ENCODE data around the gene NOXA1. TPM values are rescaled to one million over a fixed set of nuclear protein-coding genes. Genes with fewer than 3 reads are reported as not detected.

NOXA1 gene
- total and polyA plus RNA-seq, 2 donors (not counting 1 experiment from before 2014, with no cell fraction given), result 0.08 to 0.66 TPM

GRCh38 chr9:137428311-137428630 lies 5.1 kb downstream of the NOXA1 start:
- no peak overlapping the region for H2AFZ ChIP-seq (ENCODE audit: low read length)
- no peaks in the 10 kb centered on the region for H4K20me1 ChIP-seq (ENCODE audit: control insufficient read depth, extremely low read depth, insufficient read depth, low read length)
- H3K36me3 ChIP-seq (ENCODE audit: control insufficient read depth, insufficient read depth, low read length), result no peaks in the 10 kb centered on the region
- H3K27ac ChIP-seq (ENCODE audit: insufficient read depth, low read length), result no peak overlapping the region
- no peak overlapping the region for H3K4me3 ChIP-seq (replicated peaks in 1 of 4; ENCODE audit: control extremely low read depth in 1 of 4, insufficient read depth in 1 of 4, low read depth in 3 of 4, low read length in 4 of 4)
- H3K79me2 ChIP-seq (ENCODE audit: control insufficient read depth, insufficient read depth, low read length), result no peaks in the 10 kb centered on the region
- no peak for TF ChIP-seq EZH2 (IDR thresholded peaks at IDR 0.05; ENCODE audit: low read length, missing control alignments)
- TF ChIP-seq CTCF (conservative IDR thresholded peaks at IDR 0.05 in 1 of 2, IDR thresholded peaks at IDR 0.05 in 1 of 2; ENCODE audit: low read depth in 1 of 2, low read length in 2 of 2), result no peak
- H3K9ac ChIP-seq (ENCODE audit: insufficient read depth, low read length), result no peak overlapping the region
- no peaks in the 10 kb centered on the region for H3K27me3 ChIP-seq (ENCODE audit: control insufficient read depth, insufficient read depth, low read length)
- no peak overlapping the region for H3K4me2 ChIP-seq (ENCODE audit: extremely low read depth, insufficient read depth, low read length)
- peaks cover 8% of the 10 kb centered on the region for H3K4me1 ChIP-seq (ENCODE audit: control insufficient read depth, extremely low read depth, insufficient read depth, low read length)
- DNase-seq (ENCODE audit: low read depth in 2 of 2), result no peak
- H3K9me3 ChIP-seq (ENCODE audit: control insufficient read depth, insufficient read depth, low read depth, low read length), result no peaks in the 10 kb centered on the region

GRCh38 chr9:137428841-137429545 lies 5.8 kb downstream of the NOXA1 start:
- Histone ChIP-seq H3K36me3 (ENCODE audit: control insufficient read depth, insufficient read depth, low read length) (no peaks in the 10 kb centered on the region), H3K9me3 (ENCODE audit: control insufficient read depth, insufficient read depth, low read depth, low read length) (no peaks in the 10 kb centered on the region), H3K4me1 (ENCODE audit: control insufficient read depth, extremely low read depth, insufficient read depth, low read length) (peaks cover 8% of the 10 kb centered on the region), H3K27me3 (ENCODE audit: control insufficient read depth, insufficient read depth, low read length) (no peaks in the 10 kb centered on the region), H3K79me2 (ENCODE audit: control insufficient read depth, insufficient read depth, low read length) (no peaks in the 10 kb centered on the region), H3K9ac (ENCODE audit: insufficient read depth, low read length) (no peak overlapping the region), H3K4me3 (replicated peaks in 1 of 4; ENCODE audit: control extremely low read depth in 1 of 4, insufficient read depth in 1 of 4, low read depth in 3 of 4, low read length in 4 of 4) (no peak overlapping the region), H3K4me2 (ENCODE audit: extremely low read depth, insufficient read depth, low read length) (no peak overlapping the region), H3K27ac (ENCODE audit: insufficient read depth, low read length) (no peak overlapping the region), H4K20me1 (ENCODE audit: control insufficient read depth, extremely low read depth, insufficient read depth, low read length) (no peaks in the 10 kb centered on the region), H2AFZ (ENCODE audit: low read length) (no peak overlapping the region)
- TF ChIP-seq CTCF (conservative IDR thresholded peaks at IDR 0.05 in 1 of 2, IDR thresholded peaks at IDR 0.05 in 1 of 2; ENCODE audit: low read depth in 1 of 2, low read length in 2 of 2) (no peak), EZH2 (IDR thresholded peaks at IDR 0.05; ENCODE audit: low read length, missing control alignments) (no peak)
- DNase-seq (ENCODE audit: low read depth in 2 of 2), result no peak

- Histone ChIP-seq H4K20me1 (ENCODE audit: control insufficient read depth, extremely low read depth, insufficient read depth, low read length) (no peaks in the 10 kb centered on the region), H3K9me3 (ENCODE audit: control insufficient read depth, insufficient read depth, low read depth, low read length) (no peaks in the 10 kb centered on the region), H2AFZ (ENCODE audit: low read length) (no peak overlapping the region), H3K27ac (ENCODE audit: insufficient read depth, low read length) (no peak overlapping the region), H3K4me2 (ENCODE audit: extremely low read depth, insufficient read depth, low read length) (no peak overlapping the region), H3K4me1 (ENCODE audit: control insufficient read depth, extremely low read depth, insufficient read depth, low read length) (peaks cover 3% of the 10 kb centered on the region), H3K36me3 (ENCODE audit: control insufficient read depth, insufficient read depth, low read length) (no peaks in the 10 kb centered on the region), H3K27me3 (ENCODE audit: control insufficient read depth, insufficient read depth, low read length) (no peaks in the 10 kb centered on the region), H3K9ac (ENCODE audit: insufficient read depth, low read length) (no peak overlapping the region), H3K4me3 (replicated peaks in 1 of 4; ENCODE audit: control extremely low read depth in 1 of 4, insufficient read depth in 1 of 4, low read depth in 3 of 4, low read length in 4 of 4) (no peak overlapping the region), H3K79me2 (ENCODE audit: control insufficient read depth, insufficient read depth, low read length) (no peaks in the 10 kb centered on the region)
- DNase-seq (ENCODE audit: low read depth in 2 of 2), result no peak
- TF ChIP-seq CTCF (conservative IDR thresholded peaks at IDR 0.05 in 1 of 2, IDR thresholded peaks at IDR 0.05 in 1 of 2; ENCODE audit: low read depth in 1 of 2, low read length in 2 of 2) (no peak), EZH2 (IDR thresholded peaks at IDR 0.05; ENCODE audit: low read length, missing control alignments) (no peak)
Measured at GRCh38 chr9:137429546-137429890, 6.3 kb downstream of the NOXA1 start.

All from fibroblast of lung (primary cell).